SU-DHL-6 (cell line): ENCODE data around the gene COP1.

Experiments used
- EZH2phosphoT487 ChIP-seq: fragments of 200-600 bp; sonication (generic), shearing (Covaris generic); conservative IDR thresholded peaks from 2 replicates; pipeline ENCODE4 v1.6.1; 2018; ENCODE audit warnings: mild to moderate bottlenecking, antibody characterized with exemption, low read length, moderate library complexity, mixed read lengths
- TF ChIP-seq, protein P1 (sequence below): fragments of 200-600 bp; sonication (generic); IDR thresholded peaks from one replicate; pipeline ENCODE4 v1.5.1; 2017; ENCODE audit warnings: antibody characterized with exemption, mild to moderate bottlenecking, low read length, moderate library complexity; ENCODE audit not compliant: insufficient read depth, poor library complexity, severe bottlenecking

DNA sequence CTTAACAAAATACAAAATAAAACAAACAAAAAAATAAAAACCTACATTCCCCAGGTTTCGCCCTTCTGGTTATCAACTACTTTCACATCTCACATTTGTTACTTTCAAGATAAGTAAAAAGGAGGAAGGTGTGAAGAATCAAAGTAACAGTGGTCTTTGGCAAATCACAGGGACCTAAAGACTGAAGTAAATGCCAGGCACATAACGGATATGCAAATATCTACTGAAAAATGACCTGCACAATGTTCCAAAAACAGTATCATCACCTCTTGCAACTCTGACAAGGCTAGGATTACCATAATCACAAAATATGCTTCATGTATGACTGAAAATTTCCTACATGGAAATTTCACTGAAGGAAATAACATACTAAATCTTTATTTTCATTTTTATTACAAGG is 29.3 kb downstream of the COP1 start:
- TF ChIP-seq, protein P1, sequence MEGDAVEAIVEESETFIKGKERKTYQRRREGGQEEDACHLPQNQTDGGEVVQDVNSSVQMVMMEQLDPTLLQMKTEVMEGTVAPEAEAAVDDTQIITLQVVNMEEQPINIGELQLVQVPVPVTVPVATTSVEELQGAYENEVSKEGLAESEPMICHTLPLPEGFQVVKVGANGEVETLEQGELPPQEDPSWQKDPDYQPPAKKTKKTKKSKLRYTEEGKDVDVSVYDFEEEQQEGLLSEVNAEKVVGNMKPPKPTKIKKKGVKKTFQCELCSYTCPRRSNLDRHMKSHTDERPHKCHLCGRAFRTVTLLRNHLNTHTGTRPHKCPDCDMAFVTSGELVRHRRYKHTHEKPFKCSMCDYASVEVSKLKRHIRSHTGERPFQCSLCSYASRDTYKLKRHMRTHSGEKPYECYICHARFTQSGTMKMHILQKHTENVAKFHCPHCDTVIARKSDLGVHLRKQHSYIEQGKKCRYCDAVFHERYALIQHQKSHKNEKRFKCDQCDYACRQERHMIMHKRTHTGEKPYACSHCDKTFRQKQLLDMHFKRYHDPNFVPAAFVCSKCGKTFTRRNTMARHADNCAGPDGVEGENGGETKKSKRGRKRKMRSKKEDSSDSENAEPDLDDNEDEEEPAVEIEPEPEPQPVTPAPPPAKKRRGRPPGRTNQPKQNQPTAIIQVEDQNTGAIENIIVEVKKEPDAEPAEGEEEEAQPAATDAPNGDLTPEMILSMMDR = no peak
- no peak for TF ChIP-seq EZH2phosphoT487
